ENCODE data around the gene SIRT6.
"Not testable (repeated sequence)": the region's sequence is repeated elsewhere in the genome, so short reads cannot be mapped to it uniquely, and the experiment has no call there.

Gene SIRT6

GRCh38 chr19:4198467-4199126, 16.2 kb upstream of the SIRT6 start:
- DNase-seq (ENCODE audit: low read depth), result no peak
- TF ChIP-seq, protein P1, sequence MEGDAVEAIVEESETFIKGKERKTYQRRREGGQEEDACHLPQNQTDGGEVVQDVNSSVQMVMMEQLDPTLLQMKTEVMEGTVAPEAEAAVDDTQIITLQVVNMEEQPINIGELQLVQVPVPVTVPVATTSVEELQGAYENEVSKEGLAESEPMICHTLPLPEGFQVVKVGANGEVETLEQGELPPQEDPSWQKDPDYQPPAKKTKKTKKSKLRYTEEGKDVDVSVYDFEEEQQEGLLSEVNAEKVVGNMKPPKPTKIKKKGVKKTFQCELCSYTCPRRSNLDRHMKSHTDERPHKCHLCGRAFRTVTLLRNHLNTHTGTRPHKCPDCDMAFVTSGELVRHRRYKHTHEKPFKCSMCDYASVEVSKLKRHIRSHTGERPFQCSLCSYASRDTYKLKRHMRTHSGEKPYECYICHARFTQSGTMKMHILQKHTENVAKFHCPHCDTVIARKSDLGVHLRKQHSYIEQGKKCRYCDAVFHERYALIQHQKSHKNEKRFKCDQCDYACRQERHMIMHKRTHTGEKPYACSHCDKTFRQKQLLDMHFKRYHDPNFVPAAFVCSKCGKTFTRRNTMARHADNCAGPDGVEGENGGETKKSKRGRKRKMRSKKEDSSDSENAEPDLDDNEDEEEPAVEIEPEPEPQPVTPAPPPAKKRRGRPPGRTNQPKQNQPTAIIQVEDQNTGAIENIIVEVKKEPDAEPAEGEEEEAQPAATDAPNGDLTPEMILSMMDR (conservative IDR thresholded peaks at IDR 0.05; ENCODE audit: control insufficient read depth, insufficient read depth, low read depth, low read length), result no peak
- H3K4me3 ChIP-seq (ENCODE audit: control insufficient read depth, low read depth, low read length), result no peak overlapping the region

DNA sequence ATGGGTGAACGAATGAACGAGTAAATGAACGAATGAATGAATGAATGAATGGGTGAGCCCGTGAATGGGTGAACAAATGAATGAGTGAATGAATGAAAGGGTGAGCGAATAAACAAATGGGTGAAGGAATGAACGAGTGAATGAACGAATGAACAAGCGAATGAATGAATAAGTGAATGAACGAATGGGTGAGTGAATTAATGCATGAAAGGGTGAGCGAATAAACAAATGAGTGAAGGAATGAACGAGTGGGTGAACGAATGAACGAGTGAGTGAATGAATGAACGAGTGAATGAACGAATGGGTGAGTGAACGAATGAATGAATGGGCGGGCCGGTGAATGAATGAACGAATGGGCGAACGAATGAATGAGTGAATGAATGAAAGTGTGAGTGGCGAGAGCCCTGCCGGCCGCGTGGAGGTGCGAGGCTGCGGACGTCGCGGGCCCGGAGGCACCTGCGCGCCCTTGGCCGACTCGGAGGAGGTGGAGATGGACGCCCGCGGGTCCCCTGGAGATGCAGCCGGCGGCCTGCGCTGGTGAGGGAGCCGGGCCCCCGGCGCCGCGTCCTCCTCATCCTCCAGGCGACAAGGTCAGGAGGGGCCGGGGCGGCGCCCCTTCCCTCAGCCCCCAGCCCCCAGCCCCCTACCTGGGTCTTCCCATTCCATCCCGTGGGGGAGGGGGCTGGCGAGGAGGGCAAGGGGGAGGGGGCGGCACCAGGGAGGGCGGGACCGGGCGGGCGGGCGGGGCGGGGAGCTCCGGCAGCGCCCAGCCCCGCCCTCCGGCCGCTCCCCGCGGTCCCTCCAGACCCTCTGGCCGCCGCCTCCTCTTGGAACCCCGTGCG, 15.5 kb upstream of the SIRT6 start:
- no peak for DNase-seq (ENCODE audit: low read depth)
- TF ChIP-seq, protein P1 (conservative IDR thresholded peaks at IDR 0.05; ENCODE audit: control insufficient read depth, insufficient read depth, low read depth, low read length), result no peak
- no peak overlapping the region for H3K4me3 ChIP-seq (ENCODE audit: control insufficient read depth, low read depth, low read length)

DNA sequence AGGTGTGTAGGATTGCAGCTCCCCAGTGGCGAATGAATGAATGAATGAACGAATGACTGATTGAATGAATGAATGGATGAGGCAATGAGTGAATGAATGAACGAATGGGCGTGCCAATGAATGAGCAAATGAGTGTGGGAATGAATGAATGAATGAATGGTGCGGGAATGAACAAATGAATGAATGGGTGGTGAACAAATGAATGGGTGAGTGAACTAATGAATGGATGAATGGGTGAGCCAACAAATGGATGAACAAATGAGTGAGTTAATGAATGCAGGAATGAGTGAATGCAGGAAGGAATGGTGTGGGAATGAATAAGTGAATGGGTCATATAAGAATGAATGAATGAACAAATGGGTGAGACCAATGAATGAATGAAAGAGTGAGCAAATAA, 14.9 kb upstream of the SIRT6 start:
- TF ChIP-seq, protein P1 (conservative IDR thresholded peaks at IDR 0.05; ENCODE audit: control insufficient read depth, insufficient read depth, low read depth, low read length), result no peak
- H3K4me3 ChIP-seq (ENCODE audit: control insufficient read depth, low read depth, low read length), result no peak overlapping the region
- DNase-seq (ENCODE audit: low read depth), result no peak

- TF ChIP-seq, protein P1 (conservative IDR thresholded peaks at IDR 0.05; ENCODE audit: control insufficient read depth, insufficient read depth, low read depth, low read length), result no peak
- H3K4me3 ChIP-seq (ENCODE audit: control insufficient read depth, low read depth, low read length), result no peak overlapping the region
- DNase-seq (ENCODE audit: low read depth), result no peak
These were observed 14.3 kb upstream of the SIRT6 start for GRCh38 chr19:4196587-4197148.

- TF ChIP-seq, protein P1 (conservative IDR thresholded peaks at IDR 0.05; ENCODE audit: control insufficient read depth, insufficient read depth, low read depth, low read length), result no peak
- no peak overlapping the region for H3K4me3 ChIP-seq (ENCODE audit: control insufficient read depth, low read depth, low read length)
- DNase-seq (ENCODE audit: low read depth), result no peak
These were observed 13.6 kb upstream of the SIRT6 start for GRCh38 chr19:4196009-4196408.

DNA sequence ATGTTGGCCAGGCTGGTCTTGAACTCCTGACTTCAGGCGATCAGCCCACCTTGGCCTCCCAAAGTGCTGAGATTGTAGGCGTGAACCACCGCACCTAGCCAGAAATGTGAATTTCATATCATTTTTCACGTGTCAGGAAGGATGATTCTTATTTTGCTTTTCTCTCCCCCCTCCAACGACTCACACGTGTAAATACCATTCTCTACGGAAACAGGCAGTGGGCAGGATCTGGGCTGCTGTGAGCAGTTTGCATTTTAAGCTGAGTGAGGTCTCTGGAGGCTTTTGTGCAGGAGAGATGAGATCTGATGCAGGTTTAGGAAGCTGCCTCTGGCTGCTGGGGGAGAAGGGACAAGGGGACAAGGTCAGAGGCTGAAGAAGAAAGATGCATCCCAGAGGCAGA, 12.0 kb upstream of the SIRT6 start:
- no peak overlapping the region for H3K4me3 ChIP-seq (ENCODE audit: control insufficient read depth, low read depth, low read length)
- DNase-seq (ENCODE audit: low read depth), result no peak
- TF ChIP-seq, protein P1 (conservative IDR thresholded peaks at IDR 0.05; ENCODE audit: control insufficient read depth, insufficient read depth, low read depth, low read length), result no peak

DNA sequence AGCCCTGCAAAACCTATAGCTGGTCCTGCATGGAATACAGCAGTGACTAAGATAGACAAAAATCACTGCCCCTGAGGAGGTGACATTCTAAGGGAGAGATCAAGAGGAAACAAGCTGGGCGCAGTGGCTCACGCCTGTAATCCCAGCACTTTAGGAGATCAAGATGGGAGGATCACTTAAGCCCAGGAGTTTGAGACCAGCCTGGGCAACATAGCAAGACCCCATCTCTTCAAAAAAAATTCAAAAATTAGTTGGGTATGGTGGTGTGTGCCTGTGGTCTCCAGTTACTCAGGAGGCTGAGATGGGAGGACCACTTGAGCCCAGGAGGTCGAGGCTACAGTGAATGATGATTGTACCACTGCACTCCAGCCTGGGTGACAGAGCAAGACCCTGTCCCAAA, 10.2 kb upstream of the SIRT6 start:
- H3K4me3 ChIP-seq (ENCODE audit: control insufficient read depth, low read depth, low read length); DNase-seq (ENCODE audit: low read depth): not testable (repeated sequence)
